ENCODE measurements around the gene INTS11.

Gene INTS11

GRCh38 chr1:1357871-1358432 is 33.5 kb upstream of the INTS11 start:
- DNase-seq = no peak

- no peak for DNase-seq
Measured at GRCh38 chr1:1356796-1357401, 32.4 kb upstream of the INTS11 start.

- no peak for DNase-seq
Measured at GRCh38 chr1:1356166-1356795, 31.8 kb upstream of the INTS11 start.

GRCh38 chr1:1355416-1355815 is 31.0 kb upstream of the INTS11 start:
- no peak for DNase-seq

GRCh38 chr1:1354271-1355247 is 30.1 kb upstream of the INTS11 start:
- no peak for DNase-seq

- DNase-seq = no peak
Measured at GRCh38 chr1:1353389-1354151, 29.1 kb upstream of the INTS11 start.

GRCh38 chr1:1352786-1353388 is 28.4 kb upstream of the INTS11 start:
- no peak for DNase-seq

GRCh38 chr1:1351511-1352427 is 27.3 kb upstream of the INTS11 start:
- no peak for DNase-seq

- no peak for DNase-seq
Measured at GRCh38 chr1:1349256-1350012, 25.0 kb upstream of the INTS11 start, which contains the start of gene DVL1. Gene DVL1 (minus strand): TSS chr1:1349418. CDS start chr1:1349065, 353 bp downstream.

- DNase-seq = no peak
Measured at GRCh38 chr1:1348420-1349255, 24.2 kb upstream of the INTS11 start.

- DNase-seq = no peak
Measured at GRCh38 chr1:1347663-1348419, 23.4 kb upstream of the INTS11 start.

- DNase-seq = no peak
Measured at GRCh38 chr1:1347026-1347595, 22.7 kb upstream of the INTS11 start.

GRCh38 chr1:1346501-1346890 is 22.0 kb upstream of the INTS11 start:
- no peak for DNase-seq

- no peak for DNase-seq
Measured at GRCh38 chr1:1345860-1346500, 21.5 kb upstream of the INTS11 start.

- DNase-seq = no peak
Measured at GRCh38 chr1:1345384-1345783, 20.9 kb upstream of the INTS11 start.

GRCh38 chr1:1344655-1345361 is 20.3 kb upstream of the INTS11 start:
- no peak for DNase-seq

Measured in NCI-H2107 (cell line).